T47D (cell line): ENCODE results near the gene TIMP2.
"Not testable (repeated sequence)": the region's sequence is repeated elsewhere in the genome, so short reads cannot be mapped to it uniquely, and the experiment has no call there.

Experiments used
- DNase-seq, 2 experiments: peaks; one replicate each; pipeline versions ENCODE4 v3.0.0 to v3.0.0-alpha.2; 2011 to 2012; ENCODE audit warnings: low read depth in 1 of 2, low spot score in 1 of 2
- JUND ChIP-seq: IDR thresholded peaks from 2 replicates; pipeline ENCODE4 v1.6.1; 2012; ENCODE audit warnings: low read depth
- in situ Hi-C: cut with HindIII; loops from 2 replicates; pipeline ENCODE4 v1.10.0; 2016; ENCODE audit warnings: low sequenced_read_pairs, low pct_unique_long_range_greater_than_20kb

Gene TIMP2

DNA sequence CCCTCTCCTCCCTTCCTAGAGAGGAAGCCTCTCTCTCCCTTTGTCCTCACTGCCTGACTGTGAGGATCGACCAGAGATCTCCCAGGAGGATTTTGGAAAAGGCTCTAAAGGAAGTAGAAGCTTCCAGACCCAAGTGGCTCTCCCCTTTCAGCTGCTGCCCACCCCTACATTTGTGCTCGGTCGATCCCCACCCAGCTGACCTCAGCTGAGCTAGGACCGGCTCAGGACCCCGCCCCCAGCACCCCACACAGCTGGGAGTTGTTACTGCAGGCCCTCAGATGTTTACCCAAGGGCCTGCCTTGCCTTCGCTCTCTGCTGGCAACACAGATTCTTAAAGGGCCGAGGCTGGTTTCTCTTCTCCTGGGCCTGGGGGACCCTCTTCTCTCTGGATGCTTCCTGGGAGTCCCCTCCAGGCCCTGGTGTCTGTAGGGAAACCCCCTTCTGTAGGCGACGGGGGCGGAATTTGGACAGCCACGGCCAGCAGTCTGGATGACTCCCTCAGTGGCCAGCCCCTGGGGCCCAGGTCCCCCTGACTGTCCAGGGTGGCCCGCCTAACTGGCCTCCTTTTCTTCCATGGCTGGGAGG, 26.9 kb upstream of the TIMP2 start:
- in situ Hi-C loops: no loop called here
- DNase-seq: peak; percentile 32 to 51
- TF ChIP-seq JUND: no peak

GRCh38 chr17:78950870-78951269, 25.7 kb upstream of the TIMP2 start:
- TF ChIP-seq JUND: no peak
- in situ Hi-C loops: no loop called here
- DNase-seq: no peak

DNA sequence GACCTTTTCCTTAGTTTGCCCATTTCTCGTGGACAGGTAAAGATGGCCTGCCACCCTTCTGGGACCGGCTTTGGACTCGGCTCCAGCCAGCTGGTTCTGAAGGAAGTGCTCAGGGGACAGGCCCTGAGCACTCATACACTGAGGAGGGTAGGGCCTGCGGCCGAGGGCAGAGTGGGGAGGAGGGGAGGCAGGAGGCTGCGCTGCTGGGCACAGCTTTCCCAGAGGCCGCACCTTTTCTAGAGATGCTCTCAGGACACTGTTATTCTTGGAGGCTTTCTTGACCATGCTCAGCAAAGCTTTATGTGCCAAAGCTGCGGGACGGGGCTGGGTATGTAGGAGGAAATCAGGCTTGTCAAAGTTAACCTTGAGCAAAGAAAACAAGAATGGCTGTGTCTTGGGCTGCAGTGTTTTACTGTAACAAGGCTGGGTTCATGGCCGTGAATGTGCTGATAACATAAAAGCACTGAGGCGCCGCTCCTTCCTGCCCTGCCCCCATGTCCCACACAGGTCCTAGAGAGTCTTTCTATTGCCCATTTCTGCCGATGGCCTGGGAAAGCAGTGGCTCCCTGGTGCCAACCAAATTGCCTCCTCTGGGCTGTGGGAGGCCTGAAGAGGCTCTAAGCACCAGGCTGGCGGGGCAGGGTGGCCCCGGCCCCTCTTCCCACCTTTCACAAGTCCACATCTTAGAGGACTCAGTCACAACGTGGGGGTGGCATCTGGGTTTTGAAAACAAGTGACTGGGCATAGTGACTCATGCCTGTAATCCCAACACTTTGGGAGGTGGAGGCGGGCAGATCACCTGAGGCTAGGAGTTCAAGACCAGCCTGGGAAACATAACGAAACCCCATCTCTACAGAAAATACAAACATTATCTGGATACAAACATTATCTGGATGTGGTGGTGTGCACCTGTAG, 22.3 kb upstream of the TIMP2 start:
- TF ChIP-seq JUND: no peak
- DNase-seq: no peak
- in situ Hi-C loops: no loop called here

DNA sequence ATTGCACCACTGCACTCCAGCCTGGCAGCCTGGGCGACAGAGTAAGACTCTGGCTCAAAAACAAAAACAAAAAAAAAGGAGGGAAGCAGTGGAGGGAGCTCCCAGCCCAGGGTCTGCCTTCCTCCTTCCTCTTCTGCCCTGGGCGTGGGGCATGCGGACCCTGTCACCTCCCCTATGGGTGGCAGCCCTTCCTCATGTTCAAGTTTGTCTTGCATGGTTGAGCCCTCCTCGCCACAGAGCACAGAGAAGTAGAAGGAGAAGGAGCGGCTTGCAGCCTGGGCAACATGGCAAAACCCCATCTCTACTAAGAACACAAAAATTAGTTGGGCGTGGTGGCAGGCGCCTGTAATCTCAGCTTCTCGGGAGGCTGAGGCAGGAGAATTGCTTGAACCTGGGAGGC, 21.4 kb upstream of the TIMP2 start:
- no peak for TF ChIP-seq JUND
- no peak for DNase-seq
- in situ Hi-C loops: no loop called here

DNA sequence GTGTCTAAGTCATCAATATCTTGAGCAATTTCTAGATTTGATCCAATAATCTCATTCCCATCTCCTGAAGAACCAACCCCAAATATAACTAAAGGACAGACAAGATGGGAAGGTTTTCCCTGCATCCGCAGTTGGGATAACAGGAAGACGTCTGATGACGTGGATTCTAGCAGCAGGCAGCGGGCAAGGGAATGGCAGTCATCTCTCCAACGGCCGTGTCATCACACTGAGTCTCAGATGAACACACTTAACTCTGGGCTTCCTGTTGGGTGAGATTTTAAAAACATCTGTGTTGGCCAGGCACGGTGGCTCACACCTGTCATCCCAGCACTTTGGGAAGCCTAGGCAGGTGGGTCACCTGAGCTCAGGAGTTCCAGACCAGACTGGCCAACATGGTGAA, 20.9 kb upstream of the TIMP2 start:
- DNase-seq: no peak
- no peak for TF ChIP-seq JUND
- in situ Hi-C loops: no loop called here

DNA sequence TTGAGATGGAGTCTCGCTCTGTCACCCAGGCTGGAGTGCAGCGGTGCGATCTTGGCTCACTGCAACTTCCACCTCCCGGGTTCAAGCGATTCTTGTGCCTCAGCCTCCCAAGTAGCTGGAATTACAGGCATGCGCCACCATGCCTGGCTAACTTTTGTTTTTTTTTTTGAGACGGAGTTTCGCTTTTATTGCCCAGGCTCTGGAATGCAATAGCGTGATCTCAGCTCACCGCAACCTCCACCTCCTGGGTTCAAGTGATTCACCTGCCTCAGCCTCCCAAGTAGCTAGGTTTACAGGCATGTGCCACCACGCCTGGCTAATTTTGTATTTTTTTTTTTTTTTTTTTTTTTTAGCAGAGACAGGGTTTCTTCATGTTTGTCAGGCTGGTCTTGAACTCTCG, 20.3 kb upstream of the TIMP2 start:
- DNase-seq, in situ Hi-C loops: not testable (repeated sequence)

GRCh38 chr17:78944956-78945355, 19.8 kb upstream of the TIMP2 start:
- TF ChIP-seq JUND: no peak
- no peak for DNase-seq
- in situ Hi-C loops: no loop called here

DNA sequence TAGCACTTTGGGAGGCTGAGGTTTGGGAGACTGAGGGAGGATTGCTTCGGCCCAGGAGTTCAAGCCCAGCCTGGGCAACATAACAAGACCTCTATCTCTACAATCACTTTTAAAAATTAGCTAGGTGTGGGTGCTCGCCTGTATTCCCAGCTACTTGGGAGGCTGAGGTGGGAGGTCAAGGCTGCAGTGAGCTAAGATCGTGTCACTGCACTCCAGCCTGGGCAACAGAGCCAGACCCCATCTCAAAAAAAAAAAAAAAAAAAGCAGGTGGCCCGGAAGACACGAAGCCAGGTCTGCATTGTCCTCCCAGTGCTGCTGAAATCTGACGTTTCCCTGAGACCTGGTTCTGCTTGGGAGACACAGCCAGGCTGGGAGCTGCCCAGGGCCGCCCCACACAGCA, 18.8 kb upstream of the TIMP2 start:
- DNase-seq: no peak
- TF ChIP-seq JUND: no peak
- in situ Hi-C loops: no loop called here

GRCh38 chr17:78940708-78941107, 15.5 kb upstream of the TIMP2 start:
- TF ChIP-seq JUND: no peak
- in situ Hi-C loops: no loop called here
- DNase-seq: no peak

DNA sequence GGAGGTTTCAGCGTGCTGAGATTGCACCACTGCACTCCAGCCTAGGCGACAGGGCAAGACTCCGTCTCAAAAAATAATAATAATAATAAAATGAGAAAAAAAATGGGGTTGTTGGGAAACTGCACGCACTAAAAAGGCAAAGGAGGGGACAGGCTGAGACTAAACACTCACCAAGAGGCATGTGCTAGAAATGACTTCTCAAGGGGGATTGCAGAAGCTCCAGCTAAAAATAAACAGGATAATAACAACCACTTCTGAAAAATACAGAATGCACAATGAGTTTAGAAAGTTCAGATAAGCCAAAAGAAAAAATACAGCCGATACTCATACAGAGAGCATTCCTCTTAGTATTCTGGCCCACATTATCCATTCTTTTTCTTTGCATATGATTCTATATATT, 15.1 kb upstream of the TIMP2 start:
- in situ Hi-C loops: no loop called here
- no peak for DNase-seq
- TF ChIP-seq JUND: no peak

DNA sequence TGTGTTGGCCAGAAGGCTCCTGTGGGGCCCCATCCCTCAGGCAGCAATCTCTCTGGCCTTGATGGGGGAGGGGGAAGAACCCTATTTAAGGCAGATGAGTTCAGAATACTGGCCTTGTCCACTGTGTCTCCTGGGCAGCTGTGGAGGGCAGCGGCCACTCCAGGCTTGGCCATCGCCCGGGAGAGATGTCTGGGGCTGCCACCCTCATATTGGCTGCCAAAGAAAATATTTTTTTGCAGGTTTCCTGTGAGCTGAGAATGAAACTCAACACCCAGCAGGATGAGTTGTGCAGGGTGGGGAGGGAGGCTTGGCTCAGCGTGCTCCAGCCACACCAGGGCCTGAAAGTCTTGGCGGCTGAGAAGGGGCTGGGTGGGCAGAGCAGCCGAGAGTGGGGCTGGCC, 14.4 kb upstream of the TIMP2 start:
- no peak for DNase-seq
- no peak for TF ChIP-seq JUND
- in situ Hi-C loops: no loop called here

DNA sequence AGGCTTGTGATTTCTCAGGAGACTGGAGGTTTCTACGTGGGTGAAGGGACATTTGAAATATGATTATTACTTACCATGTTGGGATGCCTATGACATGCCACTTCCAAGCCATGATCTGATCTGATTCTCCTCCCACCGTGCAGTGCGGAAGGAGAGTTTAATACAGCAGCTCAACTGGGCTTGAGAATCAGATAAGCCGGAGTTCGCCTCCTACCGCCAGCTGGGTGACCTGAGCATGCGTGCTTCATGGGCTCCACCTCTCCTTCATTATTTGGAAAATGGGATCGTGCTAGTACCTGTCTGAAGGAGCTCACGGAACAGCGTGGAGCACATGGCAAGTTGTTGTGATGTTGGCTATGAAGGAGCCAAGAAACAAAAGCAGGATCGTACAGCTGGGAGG, 12.4 kb upstream of the TIMP2 start:
- TF ChIP-seq JUND: no peak
- in situ Hi-C loops: no loop called here
- no peak for DNase-seq

GRCh38 chr17:78935419-78936323, 10.5 kb upstream of the TIMP2 start:
- no peak for TF ChIP-seq JUND
- DNase-seq: no peak
- in situ Hi-C loops: no loop called here
